Endothelial cell of umbilical vein (primary cell): ENCODE measurements around the gene CDKL4.
"Not testable (repeated sequence)": the region's sequence is repeated elsewhere in the genome, so short reads cannot be mapped to it uniquely, and the experiment has no call there.

Experiments
- FOS ChIP-seq: IDR thresholded peaks from 2 replicates; pipeline ENCODE4 v1.6.1; 2011; ENCODE audit warnings: mild to moderate bottlenecking, low read length, moderate library complexity, borderline replicate concordance; ENCODE audit not compliant: insufficient read depth
- JUN ChIP-seq: IDR thresholded peaks from 2 replicates; pipeline ENCODE4 v1.6.1; 2011; ENCODE audit warnings: borderline replicate concordance, low read depth; ENCODE audit not compliant: insufficient read length, insufficient read depth
- POLR2A ChIP-seq: IDR thresholded peaks from 2 replicates; pipeline ENCODE4 v1.6.1; 2012; ENCODE audit warnings: low read depth, mild to moderate bottlenecking, control low read depth, low read length
- POLR2AphosphoS5 ChIP-seq: IDR thresholded peaks from 2 replicates; pipeline ENCODE4 v1.6.1; 2012; ENCODE audit warnings: low read depth, mild to moderate bottlenecking, control low read depth, low read length, moderate library complexity; ENCODE audit not compliant: insufficient read depth
- TF ChIP-seq, protein P1 (sequence below), 2 donors: IDR thresholded peaks; 1 replicate in 1 of 2; 2 replicates in 1 of 2; pipeline ENCODE4 v1.5.1; 2011; ENCODE audit warnings: low read length in 2 of 2, mild to moderate bottlenecking in 2 of 2, moderate library complexity in 2 of 2, control low read depth in 1 of 2, inconsistent platforms in 1 of 2, low read depth in 1 of 2; ENCODE audit not compliant: insufficient read depth in 1 of 2; ENCODE audit errors: extremely low read depth in 1 of 2

GRCh38 chr2:39244241-39244862 is 582 bp upstream of the CDKL4 start:
- TF ChIP-seq, protein P1, sequence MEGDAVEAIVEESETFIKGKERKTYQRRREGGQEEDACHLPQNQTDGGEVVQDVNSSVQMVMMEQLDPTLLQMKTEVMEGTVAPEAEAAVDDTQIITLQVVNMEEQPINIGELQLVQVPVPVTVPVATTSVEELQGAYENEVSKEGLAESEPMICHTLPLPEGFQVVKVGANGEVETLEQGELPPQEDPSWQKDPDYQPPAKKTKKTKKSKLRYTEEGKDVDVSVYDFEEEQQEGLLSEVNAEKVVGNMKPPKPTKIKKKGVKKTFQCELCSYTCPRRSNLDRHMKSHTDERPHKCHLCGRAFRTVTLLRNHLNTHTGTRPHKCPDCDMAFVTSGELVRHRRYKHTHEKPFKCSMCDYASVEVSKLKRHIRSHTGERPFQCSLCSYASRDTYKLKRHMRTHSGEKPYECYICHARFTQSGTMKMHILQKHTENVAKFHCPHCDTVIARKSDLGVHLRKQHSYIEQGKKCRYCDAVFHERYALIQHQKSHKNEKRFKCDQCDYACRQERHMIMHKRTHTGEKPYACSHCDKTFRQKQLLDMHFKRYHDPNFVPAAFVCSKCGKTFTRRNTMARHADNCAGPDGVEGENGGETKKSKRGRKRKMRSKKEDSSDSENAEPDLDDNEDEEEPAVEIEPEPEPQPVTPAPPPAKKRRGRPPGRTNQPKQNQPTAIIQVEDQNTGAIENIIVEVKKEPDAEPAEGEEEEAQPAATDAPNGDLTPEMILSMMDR (IDR thresholded peaks at IDR 0.05; ENCODE audit: extremely low read depth in 1 of 2, insufficient read depth in 1 of 2, low read depth in 1 of 2, low read length in 2 of 2), result not testable (repeated sequence)
- TF ChIP-seq JUN, POLR2AphosphoS5, POLR2A, FOS: not testable (repeated sequence)
